HS-27A (cell line): ENCODE data around the gene MMP23B.

Experiments
- DNase-seq: peaks from one replicate; pipeline ENCODE4 v3.0.0-alpha.2; 2012; ENCODE audit warnings: low read depth, missing footprints

The MMP23B gene

DNA sequence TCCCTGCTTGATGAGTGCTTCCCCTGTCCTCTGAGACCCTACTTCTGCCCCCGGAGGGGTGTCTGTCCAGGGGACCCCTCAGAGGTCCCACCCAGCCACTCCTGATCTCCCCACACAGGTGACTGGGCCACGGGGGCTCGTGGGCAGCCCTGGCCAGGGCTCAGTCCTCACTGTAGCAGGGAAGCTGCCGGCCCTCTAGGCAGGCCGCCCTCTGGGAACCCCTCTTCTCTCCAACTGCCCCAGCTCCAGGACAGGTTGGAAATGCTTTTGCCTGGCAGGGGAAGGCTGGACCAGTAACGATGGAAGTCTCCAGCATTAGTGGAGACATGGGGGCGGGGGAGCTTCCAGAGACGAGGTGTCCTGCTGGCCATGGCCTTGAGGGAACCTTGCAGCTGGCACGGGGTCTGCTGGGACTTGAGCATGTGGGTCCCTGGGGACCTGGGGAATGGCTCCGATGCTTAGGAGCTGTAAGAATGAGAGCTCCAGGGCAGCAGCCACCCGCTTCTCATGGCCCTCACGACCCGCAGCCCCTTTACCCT, 28.9 kb upstream of the MMP23B start:
- DNase-seq: no peak

DNA sequence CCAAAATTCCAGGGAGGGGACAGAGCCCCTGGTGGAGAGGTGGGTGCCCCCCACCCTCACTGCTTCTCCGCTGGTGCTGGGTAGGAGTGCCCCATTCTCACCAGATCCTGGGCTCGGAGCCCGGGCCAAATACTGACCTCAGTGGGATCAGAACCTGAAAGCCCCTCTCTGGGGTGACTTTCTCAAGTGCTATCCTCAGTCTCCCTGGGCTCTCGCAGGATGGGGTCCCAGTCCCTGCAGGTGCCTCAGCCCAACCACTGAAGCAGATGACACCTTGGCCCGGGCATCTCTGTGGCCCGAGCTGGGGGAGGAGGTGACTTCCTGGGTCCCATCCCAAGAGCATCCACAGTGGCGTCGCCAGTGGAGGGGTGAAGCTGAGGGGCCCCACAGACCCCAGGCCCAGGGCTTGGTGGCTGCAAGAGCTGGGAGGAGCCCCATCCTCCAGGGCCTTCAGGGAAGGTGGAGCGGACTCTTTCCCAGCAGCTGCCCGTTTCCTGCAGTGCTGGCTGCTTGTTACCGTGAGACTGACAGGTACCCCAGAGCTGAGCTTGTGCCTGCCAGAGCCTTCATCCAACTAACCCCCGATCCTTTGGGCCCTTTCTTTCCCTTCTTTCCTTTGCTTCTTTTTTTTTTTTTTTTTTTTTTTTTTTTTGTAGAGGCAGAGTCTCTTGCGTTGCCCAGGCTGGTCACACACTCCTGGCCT, 28.2 kb upstream of the MMP23B start:
- DNase-seq: no peak

DNA sequence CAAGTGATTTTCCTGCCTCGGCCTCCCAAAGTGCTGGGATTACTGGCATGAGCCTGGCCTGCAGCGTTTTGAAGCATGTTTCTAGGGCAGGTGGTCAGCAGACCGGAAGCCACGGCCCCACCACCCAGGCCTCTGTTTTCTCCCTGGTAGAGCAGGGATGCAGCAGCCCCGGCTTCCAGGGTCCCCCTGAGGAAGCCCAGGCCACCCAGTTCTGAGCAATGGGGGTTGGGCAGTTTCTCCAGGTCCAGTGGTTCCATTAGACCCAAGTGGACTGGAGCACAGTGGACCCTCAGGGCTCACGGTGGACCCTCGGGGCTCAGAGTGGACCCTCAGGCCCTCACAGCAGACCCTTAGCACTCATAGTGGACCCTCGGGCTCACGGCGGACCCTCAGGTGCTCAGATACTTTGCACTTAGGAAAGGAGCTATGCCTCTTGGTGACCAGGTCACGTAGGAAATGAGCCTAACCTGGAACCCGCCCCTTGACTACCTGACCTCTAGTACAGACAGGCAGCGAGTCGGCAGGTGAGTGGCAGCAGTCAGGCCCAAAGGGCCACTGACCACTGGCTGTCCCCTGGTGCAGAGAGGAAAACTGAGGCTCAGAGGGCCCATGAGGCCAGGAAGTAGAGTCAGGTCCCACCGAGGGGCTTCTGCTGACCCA, 27.5 kb upstream of the MMP23B start:
- DNase-seq: no peak

DNA sequence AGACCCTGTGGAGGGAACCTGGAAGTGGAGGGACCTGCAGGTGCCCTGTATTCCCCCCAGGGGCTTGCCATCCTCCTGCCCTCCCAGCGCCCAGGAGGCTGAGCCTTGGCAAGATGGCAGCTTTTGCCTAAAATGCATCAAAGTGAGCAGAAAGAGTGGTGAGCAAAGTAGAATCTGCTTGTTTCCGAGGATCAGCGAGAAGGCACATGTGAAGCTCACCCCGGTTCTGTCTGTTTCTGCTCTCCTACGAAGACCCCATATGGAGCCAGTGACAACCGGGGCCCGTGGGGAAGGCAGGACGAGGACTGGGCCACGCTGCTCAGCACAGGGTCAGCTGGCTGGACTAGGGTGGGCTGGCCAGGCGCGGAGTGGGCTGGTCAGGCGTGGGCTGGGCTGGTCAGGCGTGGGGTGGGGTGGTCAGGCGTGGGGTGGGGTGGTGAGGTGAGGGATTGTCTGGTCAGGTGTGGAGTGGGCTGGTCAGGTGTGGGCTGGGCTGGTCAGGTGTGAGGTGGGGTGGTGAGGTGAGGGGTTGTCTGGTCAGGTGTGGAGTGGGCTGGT, 26.9 kb upstream of the MMP23B start:
- DNase-seq: no peak

DNA sequence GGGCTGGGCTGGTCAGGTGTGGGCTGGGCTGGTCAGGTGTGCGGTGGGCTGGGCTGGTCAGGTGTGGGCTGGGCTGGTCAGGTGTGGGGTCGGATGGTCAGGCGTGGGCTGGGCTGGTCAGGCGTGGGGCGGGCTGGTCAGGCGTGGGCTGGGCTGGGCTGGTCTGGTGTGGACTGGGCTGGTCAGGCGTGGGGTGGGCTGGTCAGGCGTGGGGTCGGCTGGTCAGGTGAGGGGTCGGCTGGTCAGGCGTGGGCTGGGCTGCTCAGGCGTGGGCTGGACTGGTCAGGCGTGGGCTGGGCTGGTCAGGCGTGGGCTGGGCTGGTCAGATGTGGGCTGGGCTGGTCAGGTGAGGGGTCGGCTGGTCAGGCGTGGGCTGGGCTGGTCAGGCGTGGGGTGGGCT, 26.2 kb upstream of the MMP23B start:
- no peak for DNase-seq

DNA sequence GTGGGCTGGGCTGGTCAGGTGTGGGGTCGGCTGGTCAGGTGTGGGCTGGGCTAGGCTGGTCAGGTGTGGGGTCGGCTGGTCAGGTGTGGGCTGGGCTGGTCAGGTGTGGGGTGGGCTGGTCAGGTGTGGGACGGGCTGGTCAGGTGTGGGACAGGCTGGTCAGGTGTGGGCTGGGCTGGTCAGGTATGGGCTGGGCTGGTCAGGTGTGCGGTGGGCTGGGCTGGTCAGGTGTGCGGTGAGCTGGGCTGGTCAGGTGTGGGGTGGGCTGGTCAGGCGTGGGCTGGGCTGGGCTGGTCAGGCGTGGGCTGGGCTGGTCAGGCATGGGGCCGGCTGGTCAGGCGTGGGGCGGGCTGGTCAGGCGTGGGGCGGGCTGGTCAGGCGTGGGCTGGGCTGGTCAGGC, 25.7 kb upstream of the MMP23B start:
- no peak for DNase-seq

DNA sequence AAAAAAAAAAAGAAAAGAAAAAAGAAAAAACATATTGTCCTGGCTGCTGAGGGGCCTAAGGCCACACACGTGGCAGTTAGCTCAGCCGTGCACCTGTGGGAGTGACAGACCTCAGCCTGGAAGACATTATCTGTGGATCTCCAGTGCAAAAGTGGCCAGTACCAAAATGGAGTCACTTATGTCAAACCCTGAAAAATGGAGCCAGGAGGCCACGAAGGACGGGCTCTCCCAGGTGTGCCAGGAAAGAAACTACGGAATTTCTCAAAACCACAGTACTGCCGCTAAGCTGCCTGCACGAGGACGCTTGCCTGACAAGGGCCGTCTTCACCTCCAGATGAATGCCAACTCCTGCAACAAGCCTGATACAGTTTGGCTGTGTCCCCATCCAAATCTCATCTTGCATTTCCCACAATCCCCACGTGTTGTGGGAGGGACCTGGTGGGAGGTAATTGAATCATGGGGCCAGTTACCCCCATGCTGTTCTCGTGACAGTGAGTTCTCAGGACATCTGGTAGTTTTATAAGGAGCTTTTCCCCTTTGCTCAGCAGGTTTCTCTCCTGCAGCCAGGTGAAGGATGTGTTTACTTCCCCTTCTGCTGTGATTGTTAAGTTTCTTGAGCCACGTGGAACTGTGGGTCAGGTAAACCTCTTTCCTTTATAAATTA, 22.0 kb upstream of the MMP23B start:
- DNase-seq: no peak

DNA sequence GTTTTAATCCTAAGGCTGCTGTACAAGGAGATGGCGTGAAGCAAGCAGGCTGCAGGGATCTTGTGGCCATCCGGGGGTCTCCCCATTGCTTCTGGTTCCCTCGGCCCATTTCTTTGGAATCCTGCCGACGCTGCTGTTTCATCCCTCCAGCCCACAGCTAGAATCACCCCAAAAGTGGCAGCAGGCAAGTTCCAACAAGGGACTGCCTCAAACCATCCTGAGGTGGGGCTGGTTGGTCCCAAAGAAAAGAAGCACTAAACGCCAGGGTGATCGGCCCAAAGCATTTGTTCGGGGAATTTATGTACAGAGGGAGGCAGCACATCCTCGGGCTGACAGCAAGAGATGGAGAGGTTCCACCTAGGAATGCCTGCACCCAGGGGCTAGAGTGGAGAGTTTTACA, 21.2 kb upstream of the MMP23B start:
- no peak for DNase-seq

DNA sequence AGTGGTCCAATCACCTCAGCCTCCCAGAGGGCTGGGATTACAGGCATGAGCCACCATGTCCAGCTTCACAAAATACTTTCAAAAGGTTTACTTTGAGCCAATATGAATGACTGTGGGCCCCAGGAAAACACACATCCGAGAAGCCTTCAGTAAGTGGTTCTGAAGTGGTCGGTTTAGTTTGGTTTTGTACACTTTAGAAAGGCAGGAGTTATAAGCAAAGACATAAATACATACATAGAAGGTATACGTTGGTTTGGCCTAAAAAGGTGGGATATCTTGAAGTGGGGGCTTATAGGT, 19.9 kb upstream of the MMP23B start:
- DNase-seq: no peak

DNA sequence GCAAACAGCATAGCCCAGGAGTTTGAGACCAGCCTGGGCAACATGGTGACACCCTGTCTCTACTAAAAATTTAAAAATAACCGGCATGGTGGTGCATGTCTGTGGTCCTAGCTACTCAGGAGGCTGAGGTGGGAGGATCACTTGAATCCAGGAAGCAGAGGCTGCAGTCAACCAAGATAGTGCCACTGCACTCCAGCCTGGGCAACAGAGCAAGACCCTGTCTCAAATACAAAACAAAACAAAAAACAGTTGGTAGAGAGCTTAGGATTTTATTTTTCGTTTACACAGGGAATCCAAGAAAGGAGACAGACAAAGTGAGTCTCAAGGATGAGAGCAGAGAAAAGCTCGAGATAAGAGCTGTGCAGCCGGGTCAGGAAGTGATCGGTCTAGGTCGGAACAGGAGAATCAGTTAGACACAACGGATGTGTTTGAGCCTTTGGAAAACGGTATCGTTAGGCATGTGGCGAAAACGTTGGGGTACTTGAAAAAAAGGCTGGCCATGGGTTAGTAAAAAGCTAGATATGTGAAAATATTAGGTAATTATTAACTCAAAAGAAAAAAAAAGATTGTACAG, 18.4 kb upstream of the MMP23B start:
- no peak for DNase-seq

DNA sequence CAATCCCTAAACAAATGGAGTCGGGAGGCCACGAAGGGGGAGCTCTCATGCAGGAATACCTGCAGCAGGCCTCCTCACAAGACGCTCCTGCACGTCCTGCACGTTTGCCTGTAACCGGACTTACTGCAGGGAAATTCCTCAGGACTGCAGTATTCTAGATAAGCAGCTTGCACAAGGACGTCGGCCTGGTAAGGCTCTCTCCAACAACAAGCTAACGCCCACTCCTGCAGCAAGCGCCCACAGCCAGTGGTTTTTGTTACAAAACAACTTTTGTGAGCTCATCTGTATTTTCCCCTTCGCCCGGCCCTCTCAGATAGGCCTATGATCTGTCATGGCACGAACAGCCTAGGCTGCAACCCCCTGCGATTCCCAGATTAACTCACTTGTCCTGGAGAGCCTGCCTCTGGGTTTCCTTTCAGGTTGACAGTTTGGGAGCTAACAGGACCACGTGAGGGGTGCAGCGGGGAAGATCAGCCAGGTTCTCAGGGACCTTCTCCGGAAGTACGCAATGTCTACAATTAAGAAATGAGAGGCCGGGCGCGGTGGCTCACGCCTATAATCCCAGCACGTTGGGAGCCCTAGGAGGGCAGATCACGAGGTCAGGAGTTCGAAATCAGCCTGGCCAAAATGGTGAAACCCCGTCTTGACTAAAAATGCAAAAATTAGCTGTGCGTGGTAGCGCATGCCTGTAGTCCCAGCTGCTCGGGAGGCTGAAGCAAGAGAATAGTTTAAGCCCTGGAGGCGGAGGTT, 17.6 kb upstream of the MMP23B start:
- no peak for DNase-seq

DNA sequence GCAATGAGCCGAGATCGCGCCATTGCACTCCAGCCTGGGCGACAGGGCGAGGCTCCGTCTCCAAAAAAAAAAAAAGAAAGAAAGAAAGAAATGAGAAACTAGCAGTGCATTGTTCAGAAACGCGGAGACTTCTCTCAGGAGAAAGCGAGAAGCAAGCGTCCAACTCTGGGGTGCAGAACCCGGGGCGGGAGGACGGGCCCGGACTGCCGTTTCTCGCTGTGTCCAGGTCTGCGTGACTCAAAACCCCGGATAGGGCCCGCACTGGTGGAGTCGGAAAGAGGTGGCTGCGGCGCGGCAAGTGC, 17.1 kb upstream of the MMP23B start:
- no peak for DNase-seq

DNA sequence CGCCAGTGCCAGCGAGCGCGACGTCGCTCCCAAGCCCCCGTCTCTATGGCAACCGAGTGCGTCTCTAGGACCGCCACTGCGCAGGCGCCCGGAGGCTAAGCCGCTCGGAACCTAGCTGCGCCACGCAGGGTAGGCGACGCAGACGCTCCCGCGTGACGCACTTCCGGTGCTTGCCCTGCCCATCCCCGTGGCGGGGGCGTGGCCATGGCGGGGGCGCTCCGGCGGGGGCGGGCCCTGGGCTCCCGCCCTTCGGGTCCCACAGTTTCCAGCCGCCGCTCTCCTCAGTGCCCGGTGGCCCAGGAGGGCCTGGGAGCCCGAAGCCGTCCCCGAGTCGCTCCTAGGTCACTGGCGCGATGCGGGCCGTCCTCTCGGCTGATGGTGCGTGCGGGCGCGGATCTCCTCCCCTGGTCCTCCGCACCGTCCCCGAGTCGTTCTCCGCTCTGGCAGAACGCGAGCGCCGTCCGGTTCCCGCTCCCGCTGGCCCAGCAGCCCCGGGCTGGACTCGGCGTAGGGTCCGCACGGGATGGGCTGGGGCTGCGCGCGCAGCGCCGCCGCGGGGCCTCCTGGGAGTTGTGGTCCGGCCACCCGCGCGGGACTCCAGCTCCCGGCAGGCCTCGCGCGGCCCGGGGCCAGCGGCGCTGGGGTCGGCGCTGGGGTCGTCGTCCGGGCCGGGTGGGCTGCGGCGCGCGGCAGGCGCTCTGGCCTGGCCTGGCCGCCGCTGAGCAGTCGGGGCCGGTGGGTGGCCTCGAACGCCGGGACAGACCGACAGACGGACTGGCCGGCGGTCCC, 16.5 kb upstream of the MMP23B start, which contains the start of gene MIB2:
MIB2 (plus strand) TSS at position 245 of the 789 bp plus-strand sequence. CDS start 7,953 bp downstream, outside the sequence.
- DNase-seq: peak; percentile 80

DNA sequence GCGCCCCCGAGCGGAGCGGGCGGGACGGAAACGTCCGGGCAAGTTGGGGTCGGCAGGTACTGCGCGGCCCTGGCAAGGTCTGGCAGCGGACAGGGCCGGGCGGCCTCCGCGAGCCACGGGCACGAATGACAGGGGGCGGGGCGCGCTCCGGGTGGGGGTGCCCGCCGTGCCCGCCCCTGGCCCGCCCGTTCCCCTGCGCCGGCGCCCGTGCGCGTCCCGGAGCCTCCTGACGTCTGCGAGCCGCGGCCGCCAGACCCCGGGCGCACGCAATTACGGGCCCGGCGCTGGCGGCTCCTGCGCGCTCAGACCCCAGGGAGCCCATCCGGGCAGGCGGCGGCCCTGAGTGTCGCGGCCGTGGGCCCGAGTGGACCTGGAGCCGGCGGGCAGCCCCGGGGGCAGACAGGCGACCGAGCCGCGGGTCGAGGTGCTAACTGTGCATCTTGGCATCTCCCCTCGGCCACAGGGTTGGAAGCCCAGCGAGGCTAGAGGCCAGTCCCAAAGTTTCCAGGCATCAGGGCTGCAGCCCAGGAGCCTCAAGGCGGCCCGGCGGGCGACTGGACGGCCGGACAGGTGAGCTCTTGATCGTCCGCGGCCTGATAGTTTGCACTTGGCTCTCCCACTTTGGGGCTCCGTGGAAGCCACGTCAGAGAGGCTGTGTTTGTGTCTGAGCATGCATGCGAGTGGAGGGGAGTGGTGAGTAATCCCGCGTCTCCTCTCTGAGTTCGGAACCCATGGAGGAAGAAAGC, 15.8 kb upstream of the MMP23B start:
- no peak for DNase-seq

DNA sequence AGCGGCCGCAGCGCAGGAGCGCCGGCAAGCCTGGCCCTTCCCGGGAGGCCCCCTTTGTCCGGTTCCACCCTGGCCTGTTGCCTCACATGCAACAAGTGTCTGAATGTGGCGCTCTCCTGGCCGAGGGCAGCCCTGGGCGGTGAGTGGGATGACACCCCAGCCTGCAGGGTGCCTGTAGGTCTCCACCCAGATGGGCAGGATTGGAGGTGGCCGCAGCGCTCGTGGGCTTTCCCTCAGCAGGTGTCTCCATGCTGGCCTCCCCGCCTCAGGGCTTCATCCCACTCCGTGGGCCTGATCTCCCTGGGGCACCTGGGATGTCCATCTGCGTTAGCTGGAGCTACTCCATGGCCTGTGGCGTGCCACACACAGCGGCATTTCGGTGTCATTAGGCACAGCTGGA, 15.1 kb upstream of the MMP23B start:
- no peak for DNase-seq

DNA sequence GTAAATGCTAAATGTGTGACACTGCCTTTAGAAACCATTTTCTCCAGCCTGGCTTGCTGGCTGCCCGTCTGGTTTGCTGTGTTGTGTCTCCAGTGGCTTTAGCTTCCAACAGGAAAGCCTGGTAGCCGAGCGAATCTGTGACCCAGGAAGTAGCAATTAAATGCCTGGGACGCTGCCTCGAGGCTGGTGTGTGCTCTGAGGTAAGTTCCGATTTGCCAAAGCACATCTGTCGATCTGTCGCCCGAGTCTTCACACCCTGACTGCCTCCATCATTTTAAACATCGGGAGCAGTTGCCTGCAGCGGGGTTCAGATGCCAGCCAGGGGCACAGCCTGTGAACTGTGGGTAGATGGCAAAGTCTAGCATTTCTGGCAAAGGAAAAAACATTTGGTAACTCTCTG, 14.5 kb upstream of the MMP23B start:
- no peak for DNase-seq

DNA sequence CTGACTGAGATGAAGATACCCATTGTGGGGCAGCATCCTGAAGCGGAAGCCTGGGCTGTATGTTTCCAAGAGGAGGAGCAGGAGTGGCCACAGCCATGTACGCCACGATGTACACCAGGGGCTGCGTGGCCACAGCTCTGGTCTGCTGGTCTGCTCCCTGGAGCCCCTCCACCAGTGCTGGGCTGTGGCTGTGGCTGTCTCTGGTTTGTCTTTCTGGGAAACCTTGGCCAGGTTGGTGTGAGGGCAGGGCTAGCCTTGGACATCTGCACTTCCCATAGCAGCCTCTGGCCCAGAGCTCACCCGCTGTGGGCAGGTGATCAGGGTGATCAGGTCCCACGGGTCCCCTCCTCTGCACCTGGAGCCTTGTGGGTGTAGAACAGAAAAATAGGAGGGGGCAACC, 14.0 kb upstream of the MMP23B start:
- no peak for DNase-seq

DNA sequence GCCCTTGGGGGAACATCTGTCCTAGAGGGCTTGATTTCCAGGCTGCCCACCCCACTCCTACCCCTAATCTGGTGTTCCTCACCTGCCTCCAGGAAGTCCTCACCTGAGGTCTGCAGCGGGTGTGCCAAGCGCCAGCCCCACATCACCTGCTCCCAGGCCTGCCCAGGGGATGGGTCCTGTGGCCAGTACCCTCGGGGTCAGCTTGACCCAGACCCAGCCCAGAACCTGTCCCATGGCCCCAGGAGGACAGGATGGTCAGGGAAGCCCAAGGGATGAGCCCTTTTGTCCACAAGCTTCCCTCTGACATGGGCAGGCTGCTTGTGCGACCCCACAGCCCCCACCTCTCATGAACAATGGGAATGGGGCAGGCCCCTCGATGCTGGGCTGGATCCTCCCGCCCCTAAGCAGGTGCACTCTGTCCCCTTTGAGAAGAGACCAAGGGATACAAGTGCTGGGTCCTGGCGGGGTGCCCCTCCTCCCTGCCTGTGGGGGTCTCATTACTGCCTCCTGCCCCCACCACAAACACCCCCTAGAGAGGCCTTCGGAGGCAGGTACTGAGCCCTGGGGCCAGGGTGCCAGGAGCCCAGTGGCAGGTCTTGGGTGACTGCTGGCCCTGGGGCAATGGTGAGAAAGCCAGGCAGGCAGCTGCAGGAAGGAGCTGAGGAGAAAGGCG, 13.4 kb upstream of the MMP23B start:
- no peak for DNase-seq

DNA sequence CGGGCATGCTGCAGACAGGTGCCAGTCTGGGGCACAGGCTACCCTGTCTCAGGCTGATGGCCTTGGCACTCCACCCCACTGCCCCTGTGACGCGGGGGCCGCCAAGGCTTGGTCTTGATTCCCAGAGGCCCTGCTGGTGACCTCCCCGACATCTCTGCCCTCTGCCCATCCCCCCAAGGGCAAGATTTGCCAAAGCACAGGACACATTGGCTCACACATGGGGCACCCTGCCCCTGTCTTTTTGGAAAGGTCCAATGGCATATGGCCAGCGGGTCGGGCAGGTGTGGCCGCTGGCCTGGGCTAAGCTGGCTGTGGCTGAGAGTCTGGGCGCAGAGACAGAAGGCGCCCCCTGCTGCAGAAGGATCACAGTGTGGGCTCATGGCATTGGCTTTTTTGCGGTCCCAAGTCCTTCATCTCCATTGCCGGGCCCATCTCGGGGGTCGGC, 12.0 kb upstream of the MMP23B start:
- no peak for DNase-seq
